Measurements from ENCODE around the gene HMG20B.

The HMG20B gene

DNA sequence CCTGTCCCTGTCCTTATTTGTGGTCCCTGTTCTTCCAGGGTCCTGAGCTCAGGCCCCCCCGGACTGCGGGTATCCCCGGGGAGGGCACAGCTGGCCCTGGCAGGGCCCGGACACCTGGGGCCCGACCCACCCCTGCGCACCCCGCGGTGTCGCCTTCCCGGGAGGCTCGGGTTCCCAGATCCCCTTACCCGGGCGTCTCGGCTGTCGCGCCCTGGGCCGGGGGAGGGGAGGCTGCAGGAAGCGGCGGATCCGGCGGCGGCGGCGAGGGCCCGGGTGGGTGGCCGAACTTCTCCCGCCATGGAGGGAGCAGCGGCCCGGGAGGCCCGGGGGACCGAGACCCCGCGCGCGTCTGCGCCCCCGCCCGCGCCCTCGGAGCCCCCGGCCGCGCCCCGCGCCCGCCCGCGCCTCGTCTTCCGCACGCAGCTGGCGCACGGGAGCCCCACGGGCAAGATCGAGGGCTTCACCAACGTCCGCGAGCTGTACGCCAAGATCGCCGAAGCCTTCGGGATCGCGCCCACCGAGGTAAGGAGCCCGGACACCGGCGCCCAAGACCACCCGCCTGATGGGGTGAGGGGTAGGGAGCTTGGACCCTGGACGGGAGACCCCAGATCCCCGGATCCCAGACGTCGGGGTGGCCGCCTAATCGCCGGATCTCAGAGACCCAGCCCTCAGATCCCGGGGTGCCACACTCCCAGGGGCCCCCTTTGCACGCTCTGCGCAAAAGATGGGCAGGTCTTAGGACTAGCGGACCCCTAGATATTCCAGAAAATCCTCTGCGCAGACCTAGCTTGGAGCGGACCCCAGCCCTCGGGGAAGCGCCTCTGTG is 12.8 kb downstream of the HMG20B start, which contains the start of gene GIPC3:
TSS of gene GIPC3 (plus strand) at position 178 of the 826 bp plus-strand sequence. CDS start at position 298, 120 bp downstream.
- no peak for DNase-seq

DNA sequence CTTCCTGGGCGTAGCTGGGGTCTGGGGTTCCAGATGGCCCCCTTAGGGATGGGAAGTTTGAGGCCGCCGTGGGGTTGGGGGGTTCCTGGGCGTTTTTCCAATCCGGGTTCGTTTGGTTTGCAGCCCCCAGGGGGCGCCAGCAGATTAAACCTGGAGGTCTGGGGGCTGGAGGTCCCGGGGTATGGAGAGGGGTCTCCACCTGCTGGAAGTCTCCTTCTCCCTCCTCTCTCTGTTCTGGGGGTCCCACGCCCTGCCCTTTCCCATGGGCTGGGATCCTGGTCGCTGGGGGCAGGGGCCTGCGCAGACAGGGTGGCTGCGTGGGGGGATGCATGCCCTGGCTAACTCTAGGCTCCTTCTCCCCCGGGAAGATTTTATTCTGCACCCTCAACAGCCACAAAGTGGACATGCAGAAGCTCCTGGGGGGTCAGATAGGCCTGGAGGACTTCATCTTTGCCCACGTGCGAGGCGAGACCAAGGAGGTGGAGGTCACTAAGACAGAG is 13.4 kb downstream of the HMG20B start:
- no peak for DNase-seq

DNA sequence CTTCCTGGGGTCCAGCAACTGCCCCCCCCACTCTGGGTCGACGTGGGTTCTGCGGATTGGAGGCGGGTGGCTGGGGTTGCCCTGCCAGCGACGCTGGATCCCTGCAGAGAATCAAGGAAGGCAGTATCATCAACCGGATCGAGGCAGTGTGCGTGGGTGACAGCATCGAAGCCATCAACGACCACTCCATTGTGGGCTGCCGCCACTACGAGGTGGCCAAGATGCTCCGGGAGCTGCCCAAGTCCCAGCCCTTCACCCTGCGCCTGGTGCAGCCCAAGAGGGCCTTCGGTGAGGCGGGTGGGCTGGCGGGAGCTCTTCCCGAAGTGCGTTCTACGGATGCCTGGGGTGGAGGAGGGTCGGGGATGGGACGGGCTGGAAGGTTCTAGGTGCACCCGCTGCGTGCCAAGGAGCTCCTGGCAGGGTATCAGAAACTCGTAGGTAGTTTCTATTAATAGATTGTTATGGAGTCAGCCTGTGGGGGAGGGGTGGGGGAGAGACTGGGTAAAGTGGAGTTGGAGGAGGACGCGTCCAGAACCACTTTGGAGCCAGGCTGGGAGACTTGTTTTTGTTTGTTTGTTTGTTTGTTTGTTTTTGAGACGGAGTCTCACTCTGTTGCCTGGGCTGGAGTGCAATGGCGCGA is 14.1 kb downstream of the HMG20B start:
- no peak for DNase-seq

DNA sequence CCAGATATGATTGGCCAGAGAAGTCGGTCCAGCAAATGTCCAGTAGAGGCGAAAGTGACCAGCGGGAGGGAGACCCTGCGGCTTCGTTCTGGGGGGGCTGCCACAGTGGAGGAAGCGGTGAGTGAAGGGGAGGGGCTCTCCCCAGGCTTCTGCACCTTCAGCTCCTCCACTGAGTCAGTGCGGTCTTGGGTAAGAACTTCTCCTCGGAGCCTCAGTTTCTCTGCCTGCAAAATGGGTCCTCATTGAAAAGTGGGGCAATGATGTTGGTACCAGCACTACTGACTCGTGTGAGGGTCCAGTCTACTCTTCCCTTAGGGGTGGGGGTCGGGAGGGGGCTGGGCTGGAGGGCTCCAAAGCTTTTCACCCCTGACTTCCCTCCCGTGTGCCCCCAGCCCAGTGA is 16.7 kb downstream of the HMG20B start:
- no peak for DNase-seq

DNA sequence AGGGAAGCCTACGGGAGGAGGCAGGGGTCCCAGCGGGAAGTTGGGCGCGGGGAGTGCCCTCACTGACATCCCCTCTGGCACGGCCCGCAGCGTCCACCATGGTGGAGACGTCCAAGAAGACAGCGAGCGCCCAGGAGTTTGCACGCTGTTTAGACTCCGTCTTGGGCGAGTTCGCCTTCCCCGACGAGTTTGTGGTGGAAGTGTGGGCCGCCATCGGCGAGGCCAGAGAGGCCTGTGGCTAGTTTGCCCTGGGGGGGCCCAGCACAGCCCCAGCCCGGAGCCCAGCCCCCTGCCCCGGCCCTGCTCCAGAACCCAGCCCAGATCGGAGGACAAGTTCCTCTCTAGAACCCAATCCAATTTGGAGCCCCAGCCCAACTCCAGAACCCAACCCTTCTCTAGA is 17.2 kb downstream of the HMG20B start:
- DNase-seq, result no peak

DNA sequence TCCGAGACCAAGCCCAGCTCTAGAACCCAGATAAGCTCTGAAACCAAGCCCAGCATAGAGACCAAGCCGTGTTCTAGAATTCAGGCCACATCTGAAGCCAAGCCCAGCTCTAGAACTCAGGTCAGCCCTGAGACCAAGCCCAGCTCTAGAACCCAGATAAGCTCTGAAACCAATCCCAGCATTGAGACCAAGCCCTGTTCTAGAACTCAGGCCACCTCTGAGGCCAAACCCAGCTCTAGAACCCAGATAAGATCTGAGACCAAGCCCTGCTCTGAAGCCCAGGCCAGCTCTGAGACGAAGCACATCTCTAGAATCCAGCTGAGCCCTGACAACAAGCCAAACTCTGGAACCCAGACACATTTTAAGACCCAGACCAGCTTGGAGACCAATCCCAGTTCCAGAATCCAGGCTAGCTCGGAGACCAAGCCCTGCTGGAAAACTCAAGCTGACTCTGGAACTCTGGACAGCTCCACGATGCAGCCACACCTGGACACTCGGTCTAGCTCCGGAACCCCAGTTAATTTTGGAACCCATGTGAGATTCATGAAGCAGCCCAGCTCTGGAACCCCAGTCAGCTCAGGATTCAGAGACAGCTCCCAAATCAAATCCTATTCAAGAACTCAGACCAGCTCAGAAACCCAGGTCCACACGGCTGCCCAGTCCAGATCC is 18.4 kb downstream of the HMG20B start:
- DNase-seq, result no peak

DNA sequence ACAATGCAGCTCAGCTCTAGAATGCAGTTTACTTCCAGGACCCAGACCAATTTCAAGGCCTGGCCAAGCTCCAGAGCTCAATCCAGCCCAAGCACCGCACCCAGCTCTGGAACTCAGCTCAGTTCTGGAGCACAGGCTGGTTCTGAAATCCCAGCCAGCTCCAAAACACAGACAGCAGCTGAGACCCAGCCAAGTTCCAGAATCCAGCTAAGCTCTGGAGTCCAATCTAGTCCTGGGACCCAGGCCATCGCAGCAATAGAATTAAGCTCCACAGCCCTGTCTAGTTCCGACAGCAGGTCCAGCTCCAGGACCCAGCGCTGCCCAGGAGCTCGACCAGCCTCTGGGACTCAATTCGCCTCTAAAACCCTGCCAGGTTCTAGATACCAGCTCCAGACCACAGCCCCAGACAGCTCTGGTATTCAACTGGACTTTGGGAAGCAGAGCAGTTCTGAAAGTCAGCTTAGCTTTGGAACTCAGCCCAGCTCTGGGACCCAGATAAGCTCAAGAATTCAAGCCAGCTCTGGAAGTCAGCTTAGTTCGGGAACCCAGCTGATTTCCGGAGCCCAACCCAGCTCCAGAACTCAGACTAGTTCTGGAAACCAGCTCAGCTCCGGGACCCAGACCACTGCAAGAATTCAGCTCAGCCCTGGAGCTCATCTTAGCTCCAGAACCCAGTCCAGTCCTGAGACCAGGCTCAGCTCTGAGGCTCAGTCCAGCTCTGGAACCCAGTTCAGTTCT is 19.3 kb downstream of the HMG20B start:
- no peak for DNase-seq

DNA sequence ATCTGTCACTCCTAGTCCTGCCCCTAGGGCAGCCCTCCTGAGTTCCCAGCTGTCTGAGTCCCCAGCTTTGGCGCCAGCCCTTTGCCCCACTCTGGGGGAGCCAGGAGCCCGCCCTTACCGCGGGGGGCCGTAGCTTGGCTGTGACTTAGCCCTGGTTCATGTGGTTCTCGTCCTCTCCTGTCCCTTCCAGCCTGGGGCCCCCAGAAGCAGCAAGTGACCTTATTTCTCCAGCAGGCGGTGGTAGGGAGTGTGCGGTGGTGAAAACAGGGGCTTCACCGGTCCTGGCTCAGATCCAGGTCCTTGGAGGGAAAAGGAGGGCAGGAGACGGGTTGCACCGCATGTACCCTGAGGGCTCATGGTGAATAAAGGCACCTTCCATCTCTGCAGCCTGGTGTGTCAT is 20.4 kb downstream of the HMG20B start:
- DNase-seq, result no peak

DNA sequence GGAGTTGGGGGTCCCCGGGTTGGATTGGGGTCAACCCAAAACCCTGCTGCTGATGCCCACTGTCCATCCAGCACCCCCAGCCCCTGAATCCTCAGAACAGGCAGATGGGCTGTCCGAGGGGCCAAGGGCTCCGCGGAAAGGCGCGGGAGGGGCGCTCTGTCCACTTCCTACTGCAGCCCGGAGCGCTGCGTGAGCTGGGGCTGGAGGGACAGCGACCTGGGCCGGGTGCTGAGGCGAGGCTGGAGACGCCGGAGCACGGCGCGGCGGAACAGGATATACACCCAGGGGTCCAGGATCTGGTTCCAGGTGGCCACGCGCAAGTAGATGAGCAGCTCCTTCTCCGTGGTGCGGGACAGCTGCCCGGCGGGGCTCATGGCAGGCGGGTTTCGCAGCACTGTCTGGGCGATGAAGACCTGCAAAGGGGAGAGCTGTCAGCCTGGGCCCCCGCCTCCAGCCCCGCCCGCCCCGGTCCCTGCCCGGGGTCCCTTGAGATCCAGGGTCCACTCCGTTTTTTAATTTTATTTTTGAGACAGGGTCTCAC is 22.8 kb downstream of the HMG20B start:
- no peak for DNase-seq

DNA sequence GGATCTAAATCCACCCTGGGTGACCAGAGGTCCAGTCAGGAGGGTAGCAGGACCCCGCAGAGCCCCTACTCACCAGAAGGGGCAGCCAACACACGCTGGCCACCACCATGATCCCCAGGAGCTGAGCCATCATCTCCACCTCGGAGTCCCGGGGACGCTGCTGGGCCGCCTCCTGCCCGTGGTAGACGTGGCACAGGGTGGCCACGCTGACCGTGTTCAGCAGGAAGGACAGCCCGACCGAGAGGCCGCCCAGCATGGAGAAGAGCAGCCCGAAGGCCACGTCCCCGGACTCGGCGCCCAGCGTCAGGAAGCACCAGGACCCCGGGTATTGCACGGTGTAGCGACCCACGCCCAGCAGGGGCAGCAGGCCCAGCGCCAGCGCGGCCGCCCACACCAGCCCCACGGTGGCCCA is 27.0 kb downstream of the HMG20B start:
- no peak for DNase-seq

DNA sequence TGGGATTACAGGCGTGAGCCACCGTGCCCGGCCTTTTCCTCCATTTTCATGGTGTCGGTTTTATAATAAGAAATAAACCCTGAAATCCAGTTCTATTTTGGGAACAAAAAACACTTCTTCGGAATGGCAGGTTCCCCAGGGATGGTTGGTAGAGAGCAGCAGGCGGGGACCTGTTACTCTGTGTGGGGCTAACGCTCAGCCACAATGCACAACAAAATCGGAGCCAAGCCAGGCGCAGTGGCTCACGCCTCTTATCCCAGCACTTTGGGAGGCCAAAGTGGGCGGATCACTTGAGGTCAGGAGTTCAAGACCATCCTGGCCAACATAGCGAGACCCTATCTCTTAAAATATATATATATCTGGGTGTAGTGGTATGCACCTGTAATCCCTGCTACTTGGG is 28.3 kb downstream of the HMG20B start:
- no peak for DNase-seq

DNA sequence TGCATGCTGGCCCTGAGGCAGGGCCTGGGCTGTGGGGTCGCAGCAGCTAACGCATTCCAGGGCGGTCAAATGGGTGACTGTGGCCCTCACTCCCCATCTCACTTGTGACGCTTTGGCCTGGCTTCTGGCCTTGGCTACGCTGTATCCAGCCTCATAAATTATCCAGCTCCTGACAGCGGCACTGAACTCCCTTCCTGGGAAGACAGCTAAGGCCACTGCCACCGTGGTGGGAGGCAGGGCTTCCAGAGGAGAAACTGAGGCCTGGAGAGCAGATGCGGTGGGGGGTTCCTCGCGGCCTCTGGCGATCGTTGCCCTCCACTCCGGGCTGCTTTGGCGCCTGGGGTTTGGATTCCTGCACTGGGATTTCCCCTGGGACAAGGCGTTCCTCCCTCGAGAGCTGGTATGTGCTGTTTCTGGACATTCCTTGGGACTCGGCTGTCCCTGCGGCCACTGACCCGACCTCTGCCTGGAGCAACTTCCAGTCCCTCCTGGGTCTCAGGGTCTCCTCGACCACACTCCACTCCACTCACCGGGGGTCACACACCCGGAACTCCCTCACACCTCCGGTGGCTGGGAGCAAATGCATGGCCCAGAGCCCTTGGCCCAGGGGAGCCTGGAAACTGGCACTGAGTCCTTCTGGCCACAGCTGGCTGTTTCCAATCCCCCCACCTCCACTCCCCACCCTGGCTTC is 30.5 kb downstream of the HMG20B start:
- DNase-seq, result no peak

DNA sequence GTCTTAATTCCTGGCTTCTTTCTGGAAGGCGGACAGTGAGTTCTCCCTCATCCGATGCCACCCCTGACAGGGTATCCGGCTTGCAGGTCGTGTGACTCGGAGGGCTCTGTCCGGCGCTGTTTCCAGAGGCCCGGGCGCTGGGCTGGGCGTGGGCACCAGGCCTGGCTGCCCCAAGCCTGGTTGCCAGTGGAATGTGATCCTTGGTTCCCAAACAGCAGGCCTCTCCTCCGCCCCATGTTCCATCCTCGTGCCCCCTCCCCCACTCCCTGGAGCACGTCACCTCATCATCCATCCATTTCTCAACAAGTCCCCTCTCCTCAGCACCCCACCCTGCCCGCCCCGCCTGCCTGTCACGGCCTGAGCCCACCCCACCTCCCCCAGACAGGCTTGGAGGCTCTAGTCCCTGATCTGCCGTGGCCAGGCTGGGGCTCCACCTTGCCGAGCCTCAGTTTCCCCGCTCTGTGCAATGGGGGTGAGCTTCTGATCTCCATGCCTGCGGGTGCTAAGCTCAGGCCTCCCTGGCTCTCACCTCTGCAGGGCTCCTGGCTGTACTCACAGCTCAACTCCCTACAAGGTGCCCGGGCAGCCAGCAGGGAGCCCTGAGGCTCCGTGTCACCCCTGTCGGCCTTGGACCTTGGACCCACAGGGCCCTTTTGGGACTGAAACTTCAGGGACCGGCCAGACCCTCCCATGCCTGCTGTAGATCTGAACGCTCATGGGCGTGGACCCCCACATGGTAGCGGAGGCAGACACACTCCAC is 31.7 kb downstream of the HMG20B start:
- no peak for DNase-seq

DNA sequence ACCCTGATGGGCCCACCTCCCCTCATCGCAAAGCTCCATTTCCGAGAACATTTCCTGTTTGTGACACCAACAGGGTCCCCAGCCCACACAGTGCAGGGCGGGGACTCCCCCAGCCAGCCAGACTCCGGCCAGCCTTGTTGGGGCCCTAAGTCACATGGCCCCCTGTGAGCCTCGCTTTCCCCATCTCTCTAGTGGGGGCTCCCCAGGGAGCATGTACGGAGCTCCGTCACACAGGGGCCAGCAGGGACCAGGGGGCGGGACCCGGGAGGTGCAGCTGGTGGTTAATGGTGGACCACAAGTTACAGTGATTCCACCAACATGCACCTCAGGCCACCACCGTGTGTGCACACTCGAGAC is 32.2 kb downstream of the HMG20B start:
- DNase-seq, result no peak

DNA sequence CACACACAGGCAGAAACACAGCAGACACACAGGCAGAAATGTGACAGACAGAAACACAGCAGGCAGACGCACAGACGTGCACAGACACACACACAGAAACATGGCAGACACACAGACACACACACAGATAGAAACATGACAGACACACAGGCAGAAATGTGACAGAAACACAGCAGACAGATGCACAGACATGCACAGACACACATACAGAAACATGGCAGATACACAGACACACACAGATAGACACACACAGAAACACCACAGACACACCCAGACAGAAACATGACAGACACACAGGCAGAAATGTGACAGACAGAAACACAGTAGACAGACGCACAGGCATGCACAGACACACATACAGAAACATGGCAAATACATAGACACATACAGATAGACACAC is 32.6 kb downstream of the HMG20B start:
- no peak for DNase-seq

DNA sequence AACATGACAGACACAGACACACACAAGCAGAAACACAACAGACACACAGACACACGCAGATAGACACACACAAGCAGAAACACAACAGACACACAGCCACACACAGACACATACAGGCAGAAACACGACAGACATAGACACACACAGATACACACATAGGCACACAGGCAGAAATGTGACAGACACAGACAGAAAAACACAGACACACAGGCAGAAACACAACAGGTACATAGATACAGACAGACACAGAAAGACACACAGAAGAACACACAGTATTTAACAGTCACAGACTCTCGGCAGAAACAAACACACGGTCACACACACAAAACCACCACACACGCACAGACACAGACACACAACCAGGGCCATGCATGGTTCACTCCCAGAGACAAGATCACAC is 33.0 kb downstream of the HMG20B start:
- DNase-seq, result no peak

DNA sequence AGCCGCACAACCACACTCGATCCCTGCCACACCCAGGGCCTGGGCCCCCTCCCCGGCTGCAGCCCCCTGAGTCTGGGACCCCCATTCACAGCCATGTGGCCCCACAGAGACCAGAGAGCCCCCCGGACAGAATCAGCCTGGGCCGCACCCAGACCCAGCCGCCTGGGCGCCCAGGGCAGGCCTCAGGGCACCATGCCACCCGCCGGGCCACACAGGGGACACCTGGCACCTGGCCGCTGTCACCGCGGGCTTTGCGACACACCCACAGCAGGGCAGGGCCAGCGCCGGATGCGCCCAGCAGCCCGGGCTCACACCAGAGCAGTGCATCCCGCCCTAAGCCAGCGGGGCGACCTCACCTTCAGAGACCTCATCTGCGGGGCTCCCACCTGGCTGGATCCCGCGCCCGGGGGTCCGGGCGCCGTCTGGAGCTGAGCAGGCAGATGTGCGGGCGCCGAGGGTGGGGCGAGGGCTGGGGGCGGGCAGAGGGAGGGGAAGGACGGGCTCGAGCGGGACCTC is 33.5 kb downstream of the HMG20B start:
- peak; percentile 12 for DNase-seq

DNA sequence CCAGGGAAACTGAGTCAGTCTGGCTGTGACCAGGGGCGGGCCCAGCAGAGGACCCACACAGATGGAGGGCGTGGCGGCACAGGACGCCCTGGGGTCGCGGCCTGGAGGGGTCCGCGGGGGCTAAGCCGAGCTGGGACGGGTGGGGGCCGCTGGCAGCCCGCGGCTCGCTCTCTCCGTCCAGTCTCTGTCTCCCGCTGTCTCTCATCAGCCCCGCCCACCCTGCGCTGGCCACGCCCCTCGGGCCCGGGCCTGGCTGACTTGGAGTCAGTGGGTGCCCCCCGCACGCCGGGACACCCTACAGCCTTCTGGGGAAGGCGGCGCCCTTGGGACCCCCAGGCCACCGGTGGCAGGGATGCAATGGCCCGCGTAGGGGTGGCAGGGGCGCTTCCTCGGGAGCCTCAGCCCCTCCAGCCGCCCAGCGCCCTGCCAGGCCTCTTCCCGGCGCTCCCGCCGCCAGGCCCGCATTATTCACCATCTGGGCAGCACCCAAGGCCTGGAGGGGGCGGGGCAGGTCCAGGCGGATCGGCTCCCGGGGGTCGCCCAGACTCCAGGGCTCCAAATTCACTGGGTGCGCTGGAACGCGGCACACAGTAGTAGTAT is 34.0 kb downstream of the HMG20B start, which contains the start of gene TBXA2R:
TSS of gene TBXA2R (minus strand) at position 186 of the 600 bp plus-strand sequence. CDS start 6,241 bp downstream, outside the sequence.
- DNase-seq, result peak; percentile 19

DNA sequence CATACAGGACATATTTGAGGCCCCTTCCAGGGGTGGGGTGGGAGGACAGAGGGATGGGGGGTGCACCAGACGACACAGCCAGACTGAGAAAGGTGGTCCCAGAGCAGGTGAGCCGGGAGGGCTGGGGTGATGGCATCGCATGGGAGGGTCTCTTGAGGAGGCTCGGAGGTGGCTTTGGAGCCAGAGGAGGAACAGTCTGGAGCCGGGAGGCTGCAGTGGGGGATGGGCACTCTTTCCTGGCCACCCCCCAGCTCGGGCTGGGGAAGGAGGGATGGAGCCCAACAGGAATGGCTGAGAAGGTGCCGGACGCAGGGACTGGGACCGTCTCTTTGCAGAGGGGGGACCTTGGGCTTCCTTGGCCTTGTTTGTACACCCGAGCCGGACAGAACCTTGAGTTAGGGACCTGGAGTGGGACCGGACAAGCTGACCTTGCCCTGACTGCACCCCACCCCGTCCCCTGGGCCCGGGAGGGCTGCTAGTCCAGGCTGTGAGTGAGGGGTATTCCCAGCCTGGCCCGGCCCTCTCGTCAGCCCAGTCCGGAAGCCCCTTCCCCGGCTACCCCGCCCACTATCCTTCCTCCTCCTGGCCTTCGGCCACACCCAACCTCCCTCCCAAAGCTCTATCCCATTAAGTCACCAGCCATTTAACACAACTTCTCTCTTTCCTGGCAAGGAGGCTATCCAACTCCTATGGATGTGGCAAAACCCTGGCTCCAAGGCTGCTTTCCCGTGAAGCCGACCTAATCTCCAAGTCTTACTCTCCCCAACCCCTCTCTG is 34.7 kb downstream of the HMG20B start:
- DNase-seq, result no peak

All from NCI-H510A treated with DMSO at 0.1 percent for 48 hours (cell line).